ENCODE data around the gene PTPN11. TPM values are rescaled to one million over a fixed set of nuclear protein-coding genes. Genes with fewer than 3 reads are reported as not detected.

PTPN11 gene
- total RNA-seq, 2 donors from 2014 or later: 61.0 to 61.3 TPM

DNA sequence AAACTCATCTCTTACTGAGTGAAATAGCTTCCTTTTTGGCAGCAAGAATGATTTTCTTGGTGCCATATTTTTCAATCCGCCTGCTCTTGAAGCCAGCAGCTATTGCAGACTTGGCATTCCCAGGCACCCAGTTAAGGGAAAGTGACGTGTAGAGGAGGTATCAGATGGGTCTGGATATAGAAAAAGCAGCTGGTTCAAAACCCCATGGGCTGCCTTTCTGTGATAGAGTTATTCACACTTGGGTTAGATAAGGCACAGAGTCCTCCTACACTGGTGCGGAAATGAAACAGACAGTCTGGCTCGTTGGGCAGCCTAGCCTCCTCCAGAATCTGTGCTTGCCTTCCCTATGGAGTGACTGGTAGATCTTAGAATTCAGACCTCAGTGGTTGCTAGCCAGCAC is 62.2 kb downstream of the PTPN11 start:
- H3K4me1 ChIP-seq (replicated peaks): no peaks in the 10 kb centered on the region
- no peak for DNase-seq (ENCODE audit: low spot score)
- no peak overlapping the region for H3K27ac ChIP-seq
- TF ChIP-seq CTCF (IDR thresholded peaks at IDR 0.05) (no peak), POLR2AphosphoS5 (IDR thresholded peaks at IDR 0.05) (no peak), POLR2A (IDR thresholded peaks at IDR 0.05) (no peak)
- intact Hi-C loops (cut with DNase I): no loop called here
- H3K27me3 ChIP-seq (replicated peaks; ENCODE audit: insufficient read depth): no peaks in the 10 kb centered on the region
- peaks cover 4 to 5% of the 10 kb centered on the region in 2 donors for H3K36me3 ChIP-seq
- H3K4me3 ChIP-seq: no peak overlapping the region
- 95% methylated on average over 4 of the region's 4 CpGs for WGBS
- no peaks in the 10 kb centered on the region for H3K9me3 ChIP-seq

DNA sequence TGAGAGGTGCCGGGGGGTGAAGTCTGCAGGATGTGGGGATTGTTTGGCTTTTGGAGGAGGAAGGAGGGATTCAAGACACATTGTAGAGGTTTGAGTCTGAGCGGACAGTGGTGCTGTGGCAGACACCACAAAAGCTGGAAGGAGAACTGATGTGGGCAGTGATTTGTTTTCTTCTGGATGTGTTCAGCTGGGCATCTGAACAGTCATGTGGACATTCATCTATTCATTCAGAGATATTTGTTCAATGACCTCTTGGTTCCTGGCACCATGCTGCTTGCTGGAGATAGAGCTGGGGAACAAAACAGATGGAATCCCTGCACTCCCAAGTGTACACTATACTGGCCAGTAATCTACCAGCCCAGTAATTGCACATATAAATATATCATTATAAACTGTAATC is 64.0 kb downstream of the PTPN11 start:
- H3K4me3 ChIP-seq: no peak overlapping the region
- H3K27me3 ChIP-seq (replicated peaks; ENCODE audit: insufficient read depth): no peaks in the 10 kb centered on the region
- intact Hi-C loops (cut with DNase I): no loop called here
- TF ChIP-seq POLR2A (IDR thresholded peaks at IDR 0.05) (no peak), POLR2AphosphoS5 (IDR thresholded peaks at IDR 0.05) (no peak), CTCF (IDR thresholded peaks at IDR 0.05) (no peak)
- H3K27ac ChIP-seq: no peak overlapping the region
- DNase-seq (ENCODE audit: low spot score): no peak
- no peaks in the 10 kb centered on the region for H3K9me3 ChIP-seq
- H3K4me1 ChIP-seq (replicated peaks): no peaks in the 10 kb centered on the region
- H3K36me3 ChIP-seq: peaks cover 4 to 5% of the 10 kb centered on the region in 2 donors
- 98% methylated on average over 2 of the region's 2 CpGs for WGBS

DNA sequence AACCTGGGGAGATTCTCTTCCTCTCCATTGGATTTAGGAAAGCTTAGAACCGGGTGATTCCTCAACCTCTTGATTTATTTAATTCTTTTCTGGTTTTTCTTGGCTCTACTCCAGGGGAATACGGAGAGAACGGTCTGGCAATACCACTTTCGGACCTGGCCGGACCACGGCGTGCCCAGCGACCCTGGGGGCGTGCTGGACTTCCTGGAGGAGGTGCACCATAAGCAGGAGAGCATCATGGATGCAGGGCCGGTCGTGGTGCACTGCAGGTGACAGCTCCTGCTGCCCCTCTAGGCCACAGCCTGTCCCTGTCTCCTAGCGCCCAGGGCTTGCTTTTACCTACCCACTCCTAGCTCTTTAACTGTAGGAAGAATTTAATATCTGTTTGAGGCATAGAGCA is 67.6 kb downstream of the PTPN11 start:
- intact Hi-C loops (cut with DNase I): no loop called here
- H3K36me3 ChIP-seq: peaks cover 4 to 5% of the 10 kb centered on the region in 2 donors
- H3K27ac ChIP-seq: no peak overlapping the region
- no peaks in the 10 kb centered on the region for H3K27me3 ChIP-seq (replicated peaks; ENCODE audit: insufficient read depth)
- no peaks in the 10 kb centered on the region for H3K4me1 ChIP-seq (replicated peaks)
- TF ChIP-seq CTCF (IDR thresholded peaks at IDR 0.05): no peak
- no peak for TF ChIP-seq POLR2A (IDR thresholded peaks at IDR 0.05)
- TF ChIP-seq POLR2AphosphoS5 (IDR thresholded peaks at IDR 0.05): no peak
- no peaks in the 10 kb centered on the region for H3K9me3 ChIP-seq
- 91% methylated on average over 12 of the region's 12 CpGs for WGBS
- H3K4me3 ChIP-seq: no peak overlapping the region
- no peak for DNase-seq (ENCODE audit: low spot score)

DNA sequence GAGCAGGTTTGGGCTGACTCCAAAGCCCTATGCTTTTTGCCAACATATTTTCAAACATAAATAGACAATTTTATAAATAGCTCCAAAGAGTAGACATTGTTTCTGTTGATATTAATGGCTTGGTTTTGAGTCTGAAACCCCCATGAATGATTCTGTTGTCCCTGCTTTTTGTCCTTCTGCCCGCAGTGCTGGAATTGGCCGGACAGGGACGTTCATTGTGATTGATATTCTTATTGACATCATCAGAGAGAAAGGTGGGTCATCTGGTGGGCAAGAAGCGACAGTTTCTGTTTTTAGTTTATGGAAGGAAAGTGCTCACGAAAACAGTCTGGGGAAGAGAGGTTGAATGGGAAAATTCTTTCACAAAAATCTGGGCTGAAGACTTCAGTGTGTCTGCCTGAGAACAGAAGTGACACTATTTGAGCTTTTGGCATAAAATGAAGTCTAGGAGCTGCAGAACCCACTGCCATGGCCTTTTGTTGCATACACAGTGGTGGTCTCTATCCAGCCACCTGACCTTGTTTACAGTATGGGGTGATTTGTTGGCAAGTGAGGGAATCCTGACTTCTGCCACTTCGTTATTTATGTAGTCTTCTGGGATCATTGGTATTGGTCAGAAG is 69.6 kb downstream of the PTPN11 start:
- DNase-seq (ENCODE audit: low spot score): no peak
- no peaks in the 10 kb centered on the region for H3K9me3 ChIP-seq
- 85% methylated on average over 6 of the region's 6 CpGs for WGBS
- intact Hi-C loops (cut with DNase I): no loop called here
- H3K4me3 ChIP-seq: no peak overlapping the region
- TF ChIP-seq CTCF (IDR thresholded peaks at IDR 0.05) (no peak), POLR2A (IDR thresholded peaks at IDR 0.05) (no peak), POLR2AphosphoS5 (IDR thresholded peaks at IDR 0.05) (no peak)
- peaks cover 3 to 4% of the 10 kb centered on the region in 2 donors for H3K36me3 ChIP-seq
- H3K27ac ChIP-seq: no peak overlapping the region
- H3K4me1 ChIP-seq (replicated peaks): no peaks in the 10 kb centered on the region
- no peaks in the 10 kb centered on the region for H3K27me3 ChIP-seq (replicated peaks; ENCODE audit: insufficient read depth)

DNA sequence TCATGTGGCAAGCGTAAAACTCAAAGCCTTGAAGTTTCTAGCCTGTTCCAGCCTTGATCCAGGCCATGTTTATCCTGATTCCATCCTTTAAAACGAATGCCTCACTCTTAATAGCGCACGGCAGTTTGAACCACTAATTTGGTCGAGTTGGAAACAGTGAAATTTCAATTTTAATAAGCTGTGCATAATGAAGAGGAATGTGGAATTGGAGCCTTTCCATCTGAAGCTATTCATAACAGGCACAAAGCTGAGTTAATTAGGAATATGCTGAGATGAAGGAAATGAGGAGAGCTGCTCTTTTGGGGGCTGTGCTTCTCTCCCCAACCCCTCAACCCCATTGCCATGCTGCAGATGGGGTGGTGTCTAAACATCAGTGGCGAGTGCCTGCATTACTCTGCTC is 70.7 kb downstream of the PTPN11 start:
- TF ChIP-seq POLR2A (IDR thresholded peaks at IDR 0.05) (no peak), CTCF (IDR thresholded peaks at IDR 0.05) (no peak), POLR2AphosphoS5 (IDR thresholded peaks at IDR 0.05) (no peak)
- Histone ChIP-seq H3K36me3 (peaks cover 0 to 3% of the 10 kb centered on the region in 2 donors), H3K4me1 (replicated peaks) (no peaks in the 10 kb centered on the region), H3K4me3 (no peak overlapping the region), H3K27me3 (replicated peaks; ENCODE audit: insufficient read depth) (no peaks in the 10 kb centered on the region), H3K9me3 (no peaks in the 10 kb centered on the region), H3K27ac (no peak overlapping the region)
- intact Hi-C loops (cut with DNase I): no loop called here
- 81% methylated on average over 6 of the region's 6 CpGs for WGBS
- DNase-seq (ENCODE audit: low spot score): no peak

Measured in prostate gland (tissue), 2 donors.